Upper lobe of left lung (tissue), 6 donors: ENCODE results near the gene G6PC1. TPM values are rescaled to one million over a fixed set of nuclear protein-coding genes. Genes with fewer than 3 reads are reported as not detected.
"Not testable (repeated sequence)": the region's sequence is repeated elsewhere in the genome, so short reads cannot be mapped to it uniquely, and the experiment has no call there.

Experiments
- ATAC-seq, 2 donors: fragments of 200-7000 bp; cut with Tn5 transposase; one replicate each; pipeline ENCODE4 v1.9.1; 2022; ENCODE audit warnings: mild to moderate bottlenecking in 2 of 2, moderate library complexity in 2 of 2; ENCODE audit not compliant: low FRiP score in 2 of 2
- DNase-seq, 2 donors: peaks; one replicate each; pipeline ENCODE4 v3.0.0-alpha.2; 2019 to 2020
- H3K27ac ChIP-seq, 4 donors: fragments of 200-600 bp; sonication (generic); one replicate each; pipeline ENCODE4 v1.5.1; 2016 to 2019
- H3K27me3 ChIP-seq, 4 donors: fragments of 200-600 bp; sonication (generic); one replicate each; pipeline ENCODE4 v1.5.1; 2017 to 2019
- H3K36me3 ChIP-seq, 4 donors: fragments of 200-600 bp; sonication (generic); one replicate each; pipeline ENCODE4 v1.5.1; 2016 to 2019
- H3K4me1 ChIP-seq, 4 donors: fragments of 200-600 bp; sonication (generic); one replicate each; pipeline ENCODE4 v1.5.1; 2018 to 2019
- H3K4me3 ChIP-seq, 4 donors: fragments of 200-600 bp; sonication (generic); one replicate each; pipeline ENCODE4 v1.5.1; 2017 to 2019; ENCODE audit warnings: mild to moderate bottlenecking in 2 of 4, moderate library complexity in 1 of 4
- H3K9me3 ChIP-seq, 4 donors: fragments of 200-600 bp; sonication (generic); one replicate each; pipeline ENCODE4 v1.5.1; 2018 to 2019
- EP300 ChIP-seq, 4 donors: sonication (generic); formaldehyde crosslinking; IDR thresholded peaks; one replicate each; pipeline ENCODE4 v1.5.1; 2017; ENCODE audit warnings: antibody characterized with exemption in 4 of 4, control low read depth in 2 of 4
- POLR2A ChIP-seq, 4 donors: fragments of 450-650 bp; IDR thresholded peaks; one replicate each; pipeline ENCODE4 v1.5.1; 2016 to 2017; ENCODE audit warnings: antibody characterized with exemption in 4 of 4, mild to moderate bottlenecking in 2 of 4
- POLR2AphosphoS5 ChIP-seq, 2 donors: sonication (generic); formaldehyde crosslinking; IDR thresholded peaks; one replicate each; pipeline ENCODE4 v1.5.1; 2017; ENCODE audit warnings: antibody characterized with exemption in 2 of 2
- WGBS, 2 donors: methylation state at CpG; one replicate each; pipeline ENCODE4 v1.1.5; 2017 to 2018; 5-methylcytosine and 5-hydroxymethylcytosine counted together
- total RNA-seq, 6 donors: library from RNA; depleted of rRNA in 4 of 6; stranded (reverse); fragments of >200 nt in 4 of 6; gene quantifications; one replicate each; pipeline versions ENCODE4 v1.1.0 to v1.2.1, GENCODE V29; 2016 to 2021
- TF ChIP-seq, protein P1 (sequence below), 6 experiments: fragments of 450-650 bp in 4 of 6; fragments of 200-600 bp in 2 of 6; sonication (generic) in 2 of 6; IDR thresholded peaks; one replicate each; pipeline ENCODE4 v1.5.1; 2016 to 2019; ENCODE audit warnings: antibody characterized with exemption in 6 of 6
- donor health status: DM: no; HTN: no; CAD: no; lungs with moderate emphysema.
- donor health status: DM: no; HTN: yes; CAD: no; lungs with severe emphysema.

Gene G6PC1
- total RNA-seq, 6 donors from 2014 or later = not detected

DNA sequence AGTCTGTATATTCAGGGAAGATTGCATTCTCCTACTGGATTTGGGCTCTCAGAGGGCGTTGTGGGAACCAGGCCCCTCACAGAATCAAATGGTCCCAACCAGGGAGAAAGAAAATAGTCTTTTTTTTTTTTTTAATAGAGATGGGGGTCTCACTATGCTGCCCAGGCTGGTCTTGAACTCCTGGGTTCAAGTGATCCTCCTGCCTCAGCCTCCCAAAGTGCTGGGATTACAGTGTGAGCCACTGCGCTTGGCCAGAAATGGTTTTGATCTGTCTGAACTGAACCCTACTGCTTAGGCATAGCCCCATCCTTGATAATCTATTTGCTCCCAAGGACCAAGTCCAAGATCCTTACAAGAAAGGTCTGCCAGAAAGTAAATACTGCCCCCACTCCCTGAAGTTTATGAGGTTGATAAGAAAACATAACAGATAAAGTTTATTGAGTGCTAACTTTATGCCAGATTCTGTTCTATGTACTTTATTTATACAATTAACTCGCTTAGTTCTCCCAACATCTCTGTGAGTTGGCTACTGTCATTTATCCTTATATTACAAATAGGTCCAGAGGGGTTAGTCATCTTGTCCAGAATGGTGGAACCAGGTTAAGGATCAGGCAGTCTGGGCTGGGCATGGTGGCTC, 13.5 kb downstream of the G6PC1 start:
- ATAC-seq (no peak), DNase-seq (no peak)
- Histone ChIP-seq H3K4me1 (peaks cover 8 to 15% (median 12%) of the 10 kb centered on the region in 4 donors), H3K4me3 (no peak overlapping the region), H3K27ac (no peak overlapping the region), H3K27me3 (no peaks in the 10 kb centered on the region), H3K9me3 (no peaks in the 10 kb centered on the region), H3K36me3 (no peaks in the 10 kb centered on the region)
- 86 to 92% methylated on average over 3 of the region's 3 CpGs for WGBS, 2 donors
- no peak for TF ChIP-seq POLR2AphosphoS5 (IDR thresholded peaks at IDR 0.05)

DNA sequence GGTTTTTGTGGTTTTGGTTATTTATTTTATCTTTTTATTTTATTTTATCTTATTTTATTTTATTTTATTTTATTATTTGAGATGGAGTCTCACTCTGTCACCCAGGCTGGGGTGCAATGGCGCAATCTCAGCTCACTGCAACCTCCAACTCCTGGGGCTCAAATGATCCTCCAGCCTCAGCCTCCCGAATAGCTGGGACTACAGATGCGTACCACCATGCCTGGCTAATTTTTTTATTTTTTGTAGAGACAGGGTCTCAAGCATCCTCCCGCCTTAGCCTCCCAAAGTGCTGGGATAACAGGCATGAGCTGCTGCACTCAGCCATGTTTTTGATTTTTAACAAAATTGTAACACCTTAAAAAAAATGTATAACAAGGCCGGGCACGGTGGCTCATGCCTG, 14.7 kb downstream of the G6PC1 start:
- H3K27ac ChIP-seq, H3K4me3 ChIP-seq, H3K36me3 ChIP-seq, H3K27me3 ChIP-seq, H3K9me3 ChIP-seq, DNase-seq, ATAC-seq: not testable (repeated sequence)
- H3K4me1 ChIP-seq = peaks cover 20 to 26% (median 22%) of the 10 kb centered on the region in 4 donors
- 95 to 97% methylated on average over 6 of the region's 6 CpGs for WGBS, 2 donors

DNA sequence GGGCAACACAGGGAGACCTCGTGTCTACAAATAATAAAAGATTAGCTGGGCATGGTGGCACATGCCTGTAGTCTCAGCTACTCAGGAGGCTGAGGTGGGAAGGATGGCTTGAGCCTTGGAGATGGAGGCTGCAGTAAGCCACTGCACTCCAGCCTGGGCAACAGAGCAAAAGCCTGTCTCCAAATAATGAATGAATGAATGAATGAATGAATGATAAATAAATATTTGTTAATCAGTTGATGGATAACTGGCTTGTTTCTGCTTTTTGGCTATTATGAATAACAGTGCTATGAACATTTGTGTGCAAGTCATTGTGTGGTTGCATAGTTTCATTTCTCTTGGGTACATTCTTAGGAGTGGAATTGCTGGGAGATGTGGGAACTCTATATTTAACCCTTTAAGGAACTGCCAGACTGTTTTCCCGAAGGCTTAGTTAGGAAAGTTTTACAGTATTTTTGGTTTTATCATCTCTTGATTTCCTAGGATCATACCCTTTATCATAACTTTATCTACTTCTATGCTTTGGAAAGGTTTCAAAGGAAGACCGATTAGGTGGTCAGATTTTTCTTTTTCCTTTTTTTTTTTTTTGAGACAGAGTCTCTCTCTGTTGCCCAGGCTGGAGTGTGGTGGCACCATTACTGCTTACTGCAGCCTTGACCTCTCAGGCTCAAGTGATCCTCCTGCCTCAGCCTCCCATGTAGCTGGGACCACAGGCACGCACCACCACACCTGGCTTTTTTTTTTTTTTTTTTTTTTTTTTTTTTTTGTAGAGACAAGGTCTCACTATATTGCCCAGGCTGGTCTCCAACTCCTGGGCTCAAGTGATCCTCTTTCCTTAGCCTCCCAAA, 16.0 kb downstream of the G6PC1 start:
- not testable (repeated sequence) for H3K36me3 ChIP-seq, H3K27me3 ChIP-seq, H3K4me3 ChIP-seq, H3K27ac ChIP-seq, DNase-seq, H3K9me3 ChIP-seq, ATAC-seq
- peaks cover 31 to 39% (median 35%) of the 10 kb centered on the region in 4 donors for H3K4me1 ChIP-seq
- WGBS, 2 donors = 89 to 92% methylated on average over 4 of the region's 4 CpGs

DNA sequence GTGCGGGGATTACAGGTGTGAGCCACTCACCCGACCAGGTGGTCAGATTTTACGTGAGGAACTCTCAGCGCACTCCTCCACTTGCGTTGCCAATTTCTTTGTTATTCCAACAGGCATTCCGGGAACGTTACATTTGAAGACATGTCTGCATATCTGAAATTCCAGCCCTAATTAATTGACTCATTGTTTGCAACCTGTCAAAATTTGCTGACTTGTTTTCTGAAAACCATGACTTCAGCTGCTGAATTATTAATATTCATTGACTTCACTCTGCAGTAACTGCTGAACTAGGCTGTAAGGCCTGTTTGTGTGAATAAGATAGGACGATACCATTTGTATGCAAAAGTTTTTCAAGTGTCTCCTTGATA, 16.6 kb downstream of the G6PC1 start:
- H3K4me3 ChIP-seq = no peak overlapping the region
- DNase-seq (no peak), ATAC-seq (no peak)
- no peaks in the 10 kb centered on the region for H3K9me3 ChIP-seq
- H3K4me1 ChIP-seq = peaks cover 37 to 43% (median 40%) of the 10 kb centered on the region in 4 donors
- H3K27me3 ChIP-seq = no peaks in the 10 kb centered on the region
- no peak for TF ChIP-seq POLR2A (IDR thresholded peaks at IDR 0.05)
- TF ChIP-seq, protein P1, sequence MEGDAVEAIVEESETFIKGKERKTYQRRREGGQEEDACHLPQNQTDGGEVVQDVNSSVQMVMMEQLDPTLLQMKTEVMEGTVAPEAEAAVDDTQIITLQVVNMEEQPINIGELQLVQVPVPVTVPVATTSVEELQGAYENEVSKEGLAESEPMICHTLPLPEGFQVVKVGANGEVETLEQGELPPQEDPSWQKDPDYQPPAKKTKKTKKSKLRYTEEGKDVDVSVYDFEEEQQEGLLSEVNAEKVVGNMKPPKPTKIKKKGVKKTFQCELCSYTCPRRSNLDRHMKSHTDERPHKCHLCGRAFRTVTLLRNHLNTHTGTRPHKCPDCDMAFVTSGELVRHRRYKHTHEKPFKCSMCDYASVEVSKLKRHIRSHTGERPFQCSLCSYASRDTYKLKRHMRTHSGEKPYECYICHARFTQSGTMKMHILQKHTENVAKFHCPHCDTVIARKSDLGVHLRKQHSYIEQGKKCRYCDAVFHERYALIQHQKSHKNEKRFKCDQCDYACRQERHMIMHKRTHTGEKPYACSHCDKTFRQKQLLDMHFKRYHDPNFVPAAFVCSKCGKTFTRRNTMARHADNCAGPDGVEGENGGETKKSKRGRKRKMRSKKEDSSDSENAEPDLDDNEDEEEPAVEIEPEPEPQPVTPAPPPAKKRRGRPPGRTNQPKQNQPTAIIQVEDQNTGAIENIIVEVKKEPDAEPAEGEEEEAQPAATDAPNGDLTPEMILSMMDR (IDR thresholded peaks at IDR 0.05) = no peak
- TF ChIP-seq POLR2AphosphoS5 (IDR thresholded peaks at IDR 0.05) = no peak
- TF ChIP-seq EP300 (IDR thresholded peaks at IDR 0.05) = no peak
- no peaks in the 10 kb centered on the region for H3K36me3 ChIP-seq
- whole genome bisulfite sequencing, 2 donors = 43 to 72% methylated on average over 8 of the region's 8 CpGs
- H3K27ac ChIP-seq = no peak overlapping the region

DNA sequence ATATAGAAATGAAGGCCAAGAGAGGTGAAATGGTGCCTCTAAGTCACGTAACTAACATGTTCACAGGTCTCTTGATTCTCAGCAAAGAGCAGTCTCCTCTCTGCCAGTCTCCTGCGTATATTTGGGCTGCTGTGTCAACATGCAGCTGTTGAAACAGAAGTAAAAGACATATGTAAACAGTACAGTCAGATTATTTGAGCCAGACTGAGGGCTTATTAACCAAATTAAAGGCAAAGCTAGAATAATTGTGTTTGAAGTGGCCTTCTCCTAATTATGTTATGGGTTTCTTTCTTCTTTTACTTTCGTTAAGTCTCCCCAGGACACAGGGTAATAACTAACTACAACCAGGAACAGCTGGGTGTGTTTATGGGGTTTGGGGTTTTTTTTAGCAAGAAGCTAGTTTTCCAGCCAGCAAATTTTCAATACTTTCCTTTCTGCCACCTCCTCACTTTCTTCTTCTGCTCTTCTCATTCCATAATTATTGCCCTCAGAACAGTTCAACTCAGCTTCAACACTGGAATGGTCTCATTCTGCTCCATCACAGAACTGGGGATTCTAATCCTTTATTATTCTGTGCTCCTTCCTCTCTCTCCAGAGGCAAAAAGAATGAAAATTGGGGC, 18.4 kb downstream of the G6PC1 start:
- Histone ChIP-seq H3K4me3 (no peak overlapping the region), H3K4me1 (peaks cover 50 to 58% (median 51%) of the 10 kb centered on the region in 4 donors), H3K36me3 (no peaks in the 10 kb centered on the region), H3K27me3 (no peaks in the 10 kb centered on the region), H3K27ac (peak overlapping the region in 3 of 4 donors; percentile 28 to 53 (median 41)), H3K9me3 (no peaks in the 10 kb centered on the region)
- WGBS, 2 donors = 31 to 43% methylated on average over 3 of the region's 3 CpGs
- TF ChIP-seq POLR2A (IDR thresholded peaks at IDR 0.05) (no peak), POLR2AphosphoS5 (IDR thresholded peaks at IDR 0.05) (no peak), EP300 (IDR thresholded peaks at IDR 0.05) (no peak)
- TF ChIP-seq, protein P1 (IDR thresholded peaks at IDR 0.05) = no peak
- peak in 1 of 2 donors; percentile 24 for DNase-seq
- no peak for ATAC-seq

DNA sequence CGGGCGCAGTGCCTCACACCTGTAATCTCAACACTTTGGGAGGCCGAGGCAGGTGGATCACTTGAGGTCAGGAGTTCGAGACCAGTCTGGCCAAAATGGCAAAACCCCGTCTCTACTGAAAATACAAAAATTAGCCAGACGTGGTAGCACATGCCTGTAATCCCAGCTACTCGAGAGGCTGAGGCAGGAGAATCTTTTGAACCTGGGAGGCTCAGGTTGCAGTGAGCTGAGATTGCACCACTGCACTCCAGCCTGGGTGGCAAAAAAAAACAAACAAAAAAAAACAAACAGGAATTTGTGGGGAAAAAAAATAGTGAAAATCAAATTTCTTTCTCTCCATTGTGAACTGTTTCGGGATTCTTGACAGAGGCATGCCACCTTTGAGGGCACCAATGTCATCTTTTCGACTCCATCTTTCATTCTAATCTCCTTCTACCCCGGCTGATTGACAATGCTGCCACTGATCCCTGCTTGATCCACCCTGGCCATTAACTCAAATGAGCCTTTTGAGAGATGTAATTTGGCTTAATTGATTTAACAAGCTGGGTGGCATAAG, 19.0 kb downstream of the G6PC1 start:
- Histone ChIP-seq H3K4me1 (peaks cover 50 to 58% (median 52%) of the 10 kb centered on the region in 4 donors), H3K27ac (peak overlapping the region in 3 of 4 donors; percentile 28 to 53 (median 41))
- not testable (repeated sequence) for H3K9me3 ChIP-seq, H3K4me3 ChIP-seq, ATAC-seq, H3K27me3 ChIP-seq, H3K36me3 ChIP-seq, DNase-seq
- WGBS, 2 donors = 77 to 85% methylated on average over 10 of the region's 10 CpGs
